Erythroblast (primary cell): ENCODE results near the gene GLS.
A peak's percentile ranks its signal among the peaks of the same experiment; 100 is the strongest.

Source experiments
- GATA1 ChIP-seq: IDR thresholded peaks from 2 replicates; pipeline ENCODE4 v1.6.1; 2011; ENCODE audit warnings: low read depth, mild to moderate bottlenecking, control low read depth, low read length, moderate library complexity
- POLR2A ChIP-seq: IDR thresholded peaks from 2 replicates; pipeline ENCODE4 v1.6.1; 2011; ENCODE audit warnings: mild to moderate bottlenecking, low read length

DNA sequence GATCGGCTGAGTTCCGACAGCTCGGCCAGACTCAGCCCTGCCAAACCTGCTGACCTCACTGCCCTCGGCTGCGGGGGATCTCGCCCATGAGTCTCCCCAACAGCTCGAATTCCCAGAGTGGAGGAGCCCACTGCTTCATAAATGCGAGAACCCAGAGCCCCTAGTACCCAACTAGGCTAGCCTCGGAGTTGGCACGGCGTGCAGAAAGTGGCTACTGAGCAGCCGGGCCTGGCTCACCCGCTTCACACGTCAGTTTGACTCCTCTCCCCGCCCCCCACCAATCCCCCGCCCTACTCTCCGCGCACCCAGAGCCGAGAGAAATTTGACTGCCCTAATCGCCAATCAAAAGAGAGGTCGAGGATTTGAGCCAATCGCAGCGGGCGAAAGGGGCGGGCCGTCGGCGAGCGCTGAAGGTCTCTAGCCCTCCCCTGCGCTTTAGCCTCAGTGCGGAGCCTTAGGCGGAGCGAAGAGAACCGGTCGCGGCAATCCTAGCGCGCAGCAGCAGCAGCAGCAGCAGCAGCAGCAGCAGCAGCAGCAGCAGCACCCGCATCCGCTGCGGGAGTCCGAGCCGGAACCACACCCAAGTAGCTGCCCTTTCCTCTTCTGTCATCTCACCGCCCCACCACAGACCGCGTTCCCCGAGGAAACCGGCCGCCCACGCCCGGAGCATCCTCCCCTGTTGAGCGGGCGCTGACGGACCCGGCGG is at the start of gene GLS:
- peak; percentile 95 for TF ChIP-seq POLR2A
- TF ChIP-seq GATA1 = no peak
